Measurements from ENCODE around the gene ARMH4.

ARMH4 gene

DNA sequence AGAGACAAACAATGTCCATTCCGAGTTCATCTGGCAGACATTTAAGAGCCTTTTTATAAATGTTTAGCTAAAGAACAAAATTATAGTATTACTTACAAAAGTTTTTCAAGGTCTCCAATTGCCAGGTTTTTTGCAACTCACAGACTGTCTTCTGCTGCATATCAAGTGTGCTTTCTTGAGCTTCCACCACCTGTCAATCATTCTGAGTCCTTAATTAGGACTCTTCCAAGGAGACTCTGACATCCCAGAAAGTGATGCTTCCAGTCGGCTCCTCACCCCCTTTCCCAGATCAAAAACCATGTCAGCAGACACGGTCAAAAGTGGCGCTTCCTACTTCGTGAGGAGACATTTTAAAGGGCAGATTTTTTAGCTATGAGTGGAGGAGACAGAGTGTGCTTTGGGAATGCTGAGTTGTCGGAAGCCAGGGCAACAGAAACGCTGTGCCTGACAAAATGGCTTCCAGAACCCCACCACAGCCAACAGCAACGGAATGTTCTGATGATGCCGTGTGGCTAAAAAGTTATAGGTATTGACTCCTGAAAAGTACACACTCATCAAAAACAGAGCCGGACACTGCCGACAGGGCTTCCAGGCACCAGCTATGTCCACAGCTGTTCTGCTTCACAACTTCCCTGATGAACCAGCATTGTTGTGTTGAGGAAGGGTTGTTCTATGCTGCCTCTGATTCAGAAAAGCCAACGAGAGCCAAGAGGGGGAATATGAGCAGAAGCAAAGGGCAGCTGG lies 170.0 kb downstream of the ARMH4 start:
- Histone ChIP-seq H3K27ac (no peak overlapping the region), H3K36me3 (no peaks in the 10 kb centered on the region), H3K4me3 (ENCODE audit: low read depth, low read length) (no peak overlapping the region), H3K27me3 (ENCODE audit: insufficient read depth, low read depth, severe bottlenecking) (no peaks in the 10 kb centered on the region), H3K9me3 (ENCODE audit: severe bottlenecking) (no peaks in the 10 kb centered on the region)
- TF ChIP-seq, protein P1, sequence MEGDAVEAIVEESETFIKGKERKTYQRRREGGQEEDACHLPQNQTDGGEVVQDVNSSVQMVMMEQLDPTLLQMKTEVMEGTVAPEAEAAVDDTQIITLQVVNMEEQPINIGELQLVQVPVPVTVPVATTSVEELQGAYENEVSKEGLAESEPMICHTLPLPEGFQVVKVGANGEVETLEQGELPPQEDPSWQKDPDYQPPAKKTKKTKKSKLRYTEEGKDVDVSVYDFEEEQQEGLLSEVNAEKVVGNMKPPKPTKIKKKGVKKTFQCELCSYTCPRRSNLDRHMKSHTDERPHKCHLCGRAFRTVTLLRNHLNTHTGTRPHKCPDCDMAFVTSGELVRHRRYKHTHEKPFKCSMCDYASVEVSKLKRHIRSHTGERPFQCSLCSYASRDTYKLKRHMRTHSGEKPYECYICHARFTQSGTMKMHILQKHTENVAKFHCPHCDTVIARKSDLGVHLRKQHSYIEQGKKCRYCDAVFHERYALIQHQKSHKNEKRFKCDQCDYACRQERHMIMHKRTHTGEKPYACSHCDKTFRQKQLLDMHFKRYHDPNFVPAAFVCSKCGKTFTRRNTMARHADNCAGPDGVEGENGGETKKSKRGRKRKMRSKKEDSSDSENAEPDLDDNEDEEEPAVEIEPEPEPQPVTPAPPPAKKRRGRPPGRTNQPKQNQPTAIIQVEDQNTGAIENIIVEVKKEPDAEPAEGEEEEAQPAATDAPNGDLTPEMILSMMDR (IDR thresholded peaks at IDR 0.05; ENCODE audit: low read depth, low read length): no peak
- no peak for DNase-seq

DNA sequence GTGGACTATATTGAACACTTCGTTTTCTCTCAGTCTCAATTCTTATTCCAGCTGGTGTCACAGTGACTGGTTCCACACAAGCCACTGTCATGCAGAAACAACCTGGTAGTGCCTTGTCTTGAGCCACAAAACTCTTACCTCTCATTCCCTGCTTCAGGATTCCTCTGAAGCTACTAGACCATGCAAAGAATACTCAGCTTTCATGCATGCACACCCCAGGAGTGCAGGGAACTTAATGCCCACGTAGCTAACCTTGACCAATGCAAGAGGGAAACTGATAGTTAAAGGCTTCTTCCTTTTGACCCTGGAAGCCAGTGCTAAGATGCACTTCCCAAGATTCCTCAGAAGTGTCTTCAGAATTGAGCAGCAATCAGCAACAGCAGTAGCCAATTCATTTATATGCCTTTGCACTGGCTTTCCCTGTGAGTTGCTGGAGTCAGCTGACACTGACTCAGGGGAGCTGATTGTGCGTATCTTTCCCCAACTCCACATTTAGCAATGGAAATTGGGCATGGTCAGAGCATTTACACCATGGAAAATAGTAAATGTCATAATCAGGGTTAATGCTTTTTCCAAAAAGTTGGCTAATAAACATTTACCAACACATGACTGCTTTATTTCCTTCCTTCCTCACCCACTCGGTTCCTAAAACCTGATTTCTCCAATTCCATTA lies 172.5 kb downstream of the ARMH4 start:
- TF ChIP-seq, protein P1 (IDR thresholded peaks at IDR 0.05; ENCODE audit: low read depth, low read length): no peak
- Histone ChIP-seq H3K36me3 (no peaks in the 10 kb centered on the region), H3K27ac (no peak overlapping the region), H3K27me3 (ENCODE audit: insufficient read depth, low read depth, severe bottlenecking) (no peaks in the 10 kb centered on the region), H3K9me3 (ENCODE audit: severe bottlenecking) (no peaks in the 10 kb centered on the region), H3K4me3 (ENCODE audit: low read depth, low read length) (no peak overlapping the region)
- DNase-seq: no peak

DNA sequence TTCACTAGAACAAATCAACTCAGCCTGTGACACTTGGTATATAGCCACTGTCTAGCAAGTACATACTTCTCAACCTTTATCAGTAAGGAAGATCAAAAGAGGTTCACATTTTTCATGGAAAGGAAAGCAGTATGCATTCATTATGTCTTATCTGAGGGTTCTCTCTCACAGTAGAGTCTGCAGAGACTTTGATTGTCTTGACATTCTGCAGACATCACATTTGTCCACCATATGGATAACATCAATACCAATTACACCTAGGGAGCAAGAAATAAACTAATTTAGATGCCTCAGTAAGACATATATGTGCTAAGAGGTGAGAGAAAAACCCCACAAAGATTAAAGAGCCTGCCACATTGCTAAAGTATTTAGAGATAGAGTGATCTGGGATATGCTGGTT lies 175.3 kb downstream of the ARMH4 start:
- Histone ChIP-seq H3K27ac (no peak overlapping the region), H3K36me3 (no peaks in the 10 kb centered on the region), H3K27me3 (ENCODE audit: insufficient read depth, low read depth, severe bottlenecking) (no peaks in the 10 kb centered on the region), H3K9me3 (ENCODE audit: severe bottlenecking) (no peaks in the 10 kb centered on the region), H3K4me3 (ENCODE audit: low read depth, low read length) (no peak overlapping the region)
- no peak for DNase-seq
- TF ChIP-seq, protein P1 (IDR thresholded peaks at IDR 0.05; ENCODE audit: low read depth, low read length): no peak

DNA sequence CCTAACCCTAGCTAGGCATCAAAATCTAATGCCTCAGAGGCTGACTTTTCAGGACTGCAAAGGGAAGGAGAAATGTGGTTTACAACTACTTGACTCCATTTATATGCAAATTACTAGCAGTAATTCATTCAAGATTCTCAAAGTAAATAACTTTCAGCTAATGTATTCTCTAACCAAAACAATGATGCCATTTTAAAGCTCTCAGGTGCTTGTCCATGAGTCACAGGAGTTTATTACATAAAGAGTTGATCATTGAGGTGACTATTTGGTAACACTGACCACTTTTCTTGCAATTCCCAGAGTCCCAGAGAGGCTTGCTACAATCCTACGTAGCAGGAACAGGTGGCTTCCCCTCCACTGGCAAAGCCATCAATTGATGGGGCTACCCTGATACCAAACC lies 177.1 kb downstream of the ARMH4 start:
- no peaks in the 10 kb centered on the region for H3K27me3 ChIP-seq (ENCODE audit: insufficient read depth, low read depth, severe bottlenecking)
- H3K9me3 ChIP-seq (ENCODE audit: severe bottlenecking): no peaks in the 10 kb centered on the region
- no peak for DNase-seq
- no peaks in the 10 kb centered on the region for H3K36me3 ChIP-seq
- no peak overlapping the region for H3K27ac ChIP-seq
- no peak overlapping the region for H3K4me3 ChIP-seq (ENCODE audit: low read depth, low read length)
- TF ChIP-seq, protein P1 (IDR thresholded peaks at IDR 0.05; ENCODE audit: low read depth, low read length): no peak

DNA sequence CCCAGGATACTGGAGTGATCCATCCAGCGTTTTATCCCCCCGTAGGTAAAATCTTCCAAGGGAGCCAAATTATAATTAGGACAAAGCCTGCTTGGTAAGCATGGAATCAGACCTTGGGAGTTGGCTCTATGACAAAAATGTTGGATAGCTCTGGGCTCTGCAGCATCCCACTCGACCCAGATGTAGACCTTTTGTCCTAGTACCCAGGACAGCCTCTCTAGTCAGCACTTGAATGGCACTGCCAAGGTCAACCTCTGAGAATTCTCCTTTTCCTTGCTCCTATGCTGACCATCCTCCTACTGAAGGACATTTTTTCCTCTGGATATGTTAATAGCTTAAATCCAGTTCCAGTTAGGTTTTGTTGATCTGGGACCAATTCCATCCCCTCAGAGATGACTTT lies 181.4 kb downstream of the ARMH4 start:
- H3K36me3 ChIP-seq: no peaks in the 10 kb centered on the region

More for the DNA sequence above, 181.4 kb downstream of the ARMH4 start:
- DNase-seq: no peak
- Histone ChIP-seq H3K4me3 (ENCODE audit: low read depth, low read length) (no peak overlapping the region), H3K9me3 (ENCODE audit: severe bottlenecking) (no peaks in the 10 kb centered on the region), H3K27me3 (ENCODE audit: insufficient read depth, low read depth, severe bottlenecking) (no peaks in the 10 kb centered on the region), H3K27ac (no peak overlapping the region)
- TF ChIP-seq, protein P1 (IDR thresholded peaks at IDR 0.05; ENCODE audit: low read depth, low read length): no peak

Measured in WERI-Rb-1 (cell line).